Endothelial cell of umbilical vein (primary cell): ENCODE measurements around the gene TOMM40. TPM values are rescaled to one million over a fixed set of nuclear protein-coding genes. Genes with fewer than 3 reads are reported as not detected.
A peak's percentile ranks its signal among the peaks of the same experiment; 100 is the strongest.

Experiments used
- BruUV-seq: library from RNA; stranded (reverse); fragments of 400-500 nt; replicated peaks from 2 replicates; lab custom pipeline; 2021; lab: Mats Ljungman, UMichigan
- CTCF ChIA-PET: fragments of 300-600, 350-600 bp; sonication (Branson Sonifier 250); formaldehyde crosslinking; loops from one replicate; lab custom pipeline; 2021; ENCODE audit warnings: antibody characterized with exemption, inconsistent platforms; lab: Charles Lee
- POLR2A ChIA-PET: fragments of 300-600, 350-600 bp; sonication (Branson Sonifier 250); formaldehyde crosslinking; loops from one replicate; lab custom pipeline; 2021; ENCODE audit warnings: antibody characterized with exemption, inconsistent platforms; lab: Charles Lee
- DNase-seq: peaks from one replicate; pipeline ENCODE4 v3.0.0-alpha.2; 2011; ENCODE audit warnings: low read depth, low spot score
- FAIRE-seq: peaks from 2 replicates; lab custom pipeline; 2011; peaks lifted over from hg19 to GRCh38; lab: Jason Lieb, UNC
- H2AFZ ChIP-seq: 2 replicates; pipeline ENCODE4 v1.6.0; 2012; ENCODE audit warnings: low read depth, low read length, control low read depth, inconsistent platforms
- H3K27ac ChIP-seq: 2 replicates; pipeline ENCODE4 v1.5.1; 2011; ENCODE audit warnings: low read depth, mild to moderate bottlenecking, control low read depth, low read length, moderate library complexity; ENCODE audit not compliant: insufficient read depth
- H3K27me3 ChIP-seq, 2 experiments: 2 replicates each; pipeline versions ENCODE4 v1.6.0 to v1.6.1; 2011; ENCODE audit warnings: low read length in 2 of 2, mixed read lengths in 1 of 2; ENCODE audit not compliant: control insufficient read depth in 2 of 2, insufficient read depth in 2 of 2
- H3K36me3 ChIP-seq, 2 experiments: 2 replicates in 1 of 2; 3 replicates in 1 of 2; pipeline ENCODE4 v1.5.1; 2011; ENCODE audit warnings: low read length in 2 of 2, mild to moderate bottlenecking in 1 of 2, moderate library complexity in 1 of 2; ENCODE audit not compliant: control insufficient read depth in 2 of 2, insufficient read depth in 2 of 2; ENCODE audit errors: extremely low read depth in 1 of 2
- H3K4me1 ChIP-seq: 3 replicates; pipeline ENCODE4 v1.5.1; 2011; ENCODE audit warnings: mild to moderate bottlenecking, low read length; ENCODE audit not compliant: control insufficient read depth, insufficient read depth; ENCODE audit errors: extremely low read depth
- H3K4me2 ChIP-seq: 2 replicates; pipeline ENCODE4 v1.6.1; 2011; ENCODE audit warnings: low read length, control low read depth, mixed read lengths; ENCODE audit not compliant: insufficient read depth
- H3K4me3 ChIP-seq, 3 experiments: fragments of 200-600 bp in 1 of 3; sonication (generic), shearing (Covaris generic) in 1 of 3; replicated peaks in 1 of 3; 2 replicates each; pipeline ENCODE4 v1.5.1; 2011 to 2016; ENCODE audit warnings: control low read depth in 3 of 3, low read length in 3 of 3, mild to moderate bottlenecking in 2 of 3, inconsistent platforms in 1 of 3, low read depth in 1 of 3, moderate library complexity in 1 of 3; ENCODE audit not compliant: insufficient read depth in 1 of 3
- H3K79me2 ChIP-seq: 2 replicates; pipeline ENCODE4 v1.6.0; 2012; ENCODE audit warnings: low read length, inconsistent platforms; ENCODE audit not compliant: control insufficient read depth, insufficient read depth
- H3K9ac ChIP-seq: replicated peaks from 2 replicates; pipeline ENCODE3; 2011; ENCODE audit warnings: low read length, control low read depth; ENCODE audit not compliant: insufficient read depth; ENCODE audit errors: extremely low read depth
- H3K9me1 ChIP-seq: replicated peaks from 3 replicates; pipeline ENCODE4 v1.6.0; 2011; ENCODE audit warnings: mild to moderate bottlenecking, low read length; ENCODE audit not compliant: control insufficient read depth, insufficient read depth; ENCODE audit errors: extremely low read depth
- H3K9me3 ChIP-seq: replicated peaks from 2 replicates; pipeline ENCODE4 v1.5.1; 2012; ENCODE audit warnings: low read length, inconsistent platforms; ENCODE audit not compliant: control insufficient read depth, insufficient read depth
- H4K20me1 ChIP-seq: replicated peaks from 2 replicates; pipeline ENCODE3; 2011; ENCODE audit warnings: mild to moderate bottlenecking, low read length; ENCODE audit not compliant: control insufficient read depth, insufficient read depth; ENCODE audit errors: extremely low read depth
- POLR2A ChIP-seq: IDR thresholded peaks from 2 replicates; pipeline ENCODE4 v1.6.1; 2012; ENCODE audit warnings: low read depth, mild to moderate bottlenecking, control low read depth, low read length
- POLR2AphosphoS5 ChIP-seq: IDR thresholded peaks from 2 replicates; pipeline ENCODE4 v1.6.1; 2012; ENCODE audit warnings: low read depth, mild to moderate bottlenecking, control low read depth, low read length, moderate library complexity; ENCODE audit not compliant: insufficient read depth
- dilution Hi-C: fragments of 300-500 bp; cut with MboI; formaldehyde crosslinking; loops from one replicate; pipeline ENCODE4 v1.15.0; 2019; ENCODE audit warnings: low sequenced_read_pairs; ENCODE audit not compliant: extremely low pct_ligation_motif_present
- intact Hi-C: fragments of 100-400 bp; cut with micrococcal nuclease; formaldehyde crosslinking; loops from one replicate; pipeline ENCODE4 v1.10.0; 2022
- polyA plus RNA-seq, 4 experiments: library from polyadenylated mRNA; depleted of rRNA in 3 of 4; stranded (reverse) in 3 of 4; unstranded in 1 of 4; fragments of >200 nt; gene quantifications; 2 replicates each; pipeline versions ENCODE4 v1.2.1 to v1.2.3, GENCODE V29; 2011 to 2012; ENCODE audit warnings: missing spikeins in 1 of 4
- total RNA-seq: library from RNA; stranded (reverse); gene quantifications from 2 replicates; pipeline ENCODE4 v1.2.3, GENCODE V29; 2021
- TF ChIP-seq, protein P1 (sequence below), 2 donors: IDR thresholded peaks; 1 replicate in 1 of 2; 2 replicates in 1 of 2; pipeline ENCODE4 v1.5.1; 2011; ENCODE audit warnings: low read length in 2 of 2, mild to moderate bottlenecking in 2 of 2, moderate library complexity in 2 of 2, control low read depth in 1 of 2, inconsistent platforms in 1 of 2, low read depth in 1 of 2; ENCODE audit not compliant: insufficient read depth in 1 of 2; ENCODE audit errors: extremely low read depth in 1 of 2
- TF ChIP-seq, protein P2 (sequence below): IDR thresholded peaks from 2 replicates; pipeline ENCODE4 v1.6.1; 2011; ENCODE audit not compliant: insufficient read depth, insufficient read length

TOMM40 gene
- total and polyA plus RNA-seq, 2 donors (not counting 3 experiments of a cell fraction or from before 2014, with no cell fraction given): 71.8 to 90.7 TPM

DNA sequence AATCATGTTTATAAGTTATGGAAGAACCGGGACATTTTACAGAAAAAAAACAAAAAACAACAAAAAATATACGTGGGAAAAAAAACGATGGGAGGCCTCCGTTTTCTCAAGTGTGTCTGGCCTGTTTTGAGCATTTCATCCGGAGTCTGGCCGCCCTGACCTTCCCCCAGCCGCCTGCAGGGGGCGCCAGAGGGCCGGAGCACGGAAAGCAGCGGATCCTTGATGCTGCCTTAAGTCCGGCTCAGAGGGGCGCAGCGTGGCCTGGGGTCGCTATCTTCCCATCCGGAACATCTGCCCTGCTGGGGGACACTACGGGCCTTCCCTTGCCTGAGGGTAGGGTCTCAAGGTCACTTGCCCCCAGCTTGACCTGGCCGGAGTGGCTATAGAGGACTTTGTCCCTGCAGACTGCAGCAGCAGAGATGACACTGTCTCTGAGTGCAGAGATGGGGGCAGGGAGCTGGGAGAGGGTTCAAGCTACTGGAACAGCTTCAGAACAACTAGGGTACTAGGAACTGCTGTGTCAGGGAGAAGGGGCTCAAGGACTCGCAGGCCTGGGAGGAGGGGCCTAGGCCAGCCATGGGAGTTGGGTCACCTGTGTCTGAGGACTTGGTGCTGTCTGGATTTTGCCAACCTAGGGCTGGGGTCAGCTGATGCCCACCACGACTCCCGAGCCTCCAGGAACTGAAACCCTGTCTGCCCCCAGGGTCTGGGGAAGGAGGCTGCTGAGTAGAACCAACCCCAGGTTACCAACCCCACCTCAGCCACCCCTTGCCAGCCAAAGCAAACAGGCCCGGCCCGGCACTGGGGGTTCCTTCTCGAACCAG, 12.8 kb downstream of the TOMM40 start:
- peak; percentile 89 for FAIRE-seq
- Histone ChIP-seq H3K4me3 (no peak overlapping the region), H3K9me1 (no peaks in the 10 kb centered on the region), H3K79me2 (no peaks in the 10 kb centered on the region), H4K20me1 (no peaks in the 10 kb centered on the region), H3K27ac (no peak overlapping the region), H3K27me3 (peaks cover 9 to 11% of the 10 kb centered on the region in 2 experiments), H3K9me3 (no peaks in the 10 kb centered on the region), H3K4me2 (no peak overlapping the region), H3K4me1 (peaks cover 5% of the 10 kb centered on the region), H3K36me3 (peaks cover 0 to 6% of the 10 kb centered on the region in 2 experiments), H2AFZ (no peak overlapping the region), H3K9ac (no peak overlapping the region)
- DNase-seq: peak; percentile 73
- POLR2A ChIA-PET: no interaction called here
- CTCF ChIA-PET: interaction anchor here (0.6 to 5.1 kb wide), 9 partner anchors 9 to 435 kb away, joined by 3 to 62 read pairs (median 5); partner anchors contain the start of genes CLPTM1 and TOMM40
- no TSS peak for BruUV-seq
- dilution Hi-C loops: no loop called here
- intact Hi-C loops: loop anchor here (1.0 kb wide), 2 partner anchors 14 to 47 kb away; no protein-coding TSS in a partner anchor
- TF ChIP-seq, protein P1, sequence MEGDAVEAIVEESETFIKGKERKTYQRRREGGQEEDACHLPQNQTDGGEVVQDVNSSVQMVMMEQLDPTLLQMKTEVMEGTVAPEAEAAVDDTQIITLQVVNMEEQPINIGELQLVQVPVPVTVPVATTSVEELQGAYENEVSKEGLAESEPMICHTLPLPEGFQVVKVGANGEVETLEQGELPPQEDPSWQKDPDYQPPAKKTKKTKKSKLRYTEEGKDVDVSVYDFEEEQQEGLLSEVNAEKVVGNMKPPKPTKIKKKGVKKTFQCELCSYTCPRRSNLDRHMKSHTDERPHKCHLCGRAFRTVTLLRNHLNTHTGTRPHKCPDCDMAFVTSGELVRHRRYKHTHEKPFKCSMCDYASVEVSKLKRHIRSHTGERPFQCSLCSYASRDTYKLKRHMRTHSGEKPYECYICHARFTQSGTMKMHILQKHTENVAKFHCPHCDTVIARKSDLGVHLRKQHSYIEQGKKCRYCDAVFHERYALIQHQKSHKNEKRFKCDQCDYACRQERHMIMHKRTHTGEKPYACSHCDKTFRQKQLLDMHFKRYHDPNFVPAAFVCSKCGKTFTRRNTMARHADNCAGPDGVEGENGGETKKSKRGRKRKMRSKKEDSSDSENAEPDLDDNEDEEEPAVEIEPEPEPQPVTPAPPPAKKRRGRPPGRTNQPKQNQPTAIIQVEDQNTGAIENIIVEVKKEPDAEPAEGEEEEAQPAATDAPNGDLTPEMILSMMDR (IDR thresholded peaks at IDR 0.05; ENCODE audit: extremely low read depth in 1 of 2, insufficient read depth in 1 of 2, low read depth in 1 of 2, low read length in 2 of 2): peak; percentile 98 to 99
- TF ChIP-seq POLR2AphosphoS5 (peak; percentile 38), POLR2A (peak; percentile 7)
- TF ChIP-seq, protein P2, sequence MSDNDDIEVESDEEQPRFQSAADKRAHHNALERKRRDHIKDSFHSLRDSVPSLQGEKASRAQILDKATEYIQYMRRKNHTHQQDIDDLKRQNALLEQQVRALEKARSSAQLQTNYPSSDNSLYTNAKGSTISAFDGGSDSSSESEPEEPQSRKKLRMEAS: no peak
